ENCODE measurements around the gene DNAH11. TPM values are rescaled to one million over a fixed set of nuclear protein-coding genes. Genes with fewer than 3 reads are reported as not detected.
"Not testable (repeated sequence)": the region's sequence is repeated elsewhere in the genome, so short reads cannot be mapped to it uniquely, and the experiment has no call there.

The DNAH11 gene
- total RNA-seq, 1 donor from 2014 or later, result 0.02 TPM

- H3K36me3 Mint-ChIP-seq (ENCODE audit: low read depth), result no peaks in the 10 kb centered on the region
- no peaks in the 10 kb centered on the region for H3K4me1 Mint-ChIP-seq (ENCODE audit: low read depth)
- H3K27me3 Mint-ChIP-seq (ENCODE audit: low read depth), result no peaks in the 10 kb centered on the region
- TF ChIP-seq CTCF (IDR thresholded peaks at IDR 0.05), result no peak
- no peak overlapping the region for H3K27ac Mint-ChIP-seq (ENCODE audit: unreplicated experiment)
- H3K9me3 Mint-ChIP-seq (ENCODE audit: low read depth), result no peaks in the 10 kb centered on the region
- no peak overlapping the region for H3K4me3 Mint-ChIP-seq (ENCODE audit: unreplicated experiment)
- DNase-seq (ENCODE audit: low spot score), result no peak
Observed at GRCh38 chr7:21867226-21867625, 324.4 kb downstream of the DNAH11 start.

- Mint-ChIP-seq H3K4me3 (ENCODE audit: unreplicated experiment) (no peak overlapping the region), H3K27me3 (ENCODE audit: low read depth) (no peaks in the 10 kb centered on the region), H3K4me1 (ENCODE audit: low read depth) (no peaks in the 10 kb centered on the region), H3K27ac (ENCODE audit: unreplicated experiment) (no peak overlapping the region), H3K36me3 (ENCODE audit: low read depth) (no peaks in the 10 kb centered on the region), H3K9me3 (ENCODE audit: low read depth) (no peaks in the 10 kb centered on the region)
- no peak for DNase-seq (ENCODE audit: low spot score)
- TF ChIP-seq CTCF (IDR thresholded peaks at IDR 0.05), result no peak
Observed at GRCh38 chr7:21867816-21868575, 325.2 kb downstream of the DNAH11 start.

- Mint-ChIP-seq H3K9me3 (ENCODE audit: low read depth) (no peaks in the 10 kb centered on the region), H3K27ac (ENCODE audit: unreplicated experiment) (no peak overlapping the region), H3K36me3 (ENCODE audit: low read depth) (no peaks in the 10 kb centered on the region), H3K4me3 (ENCODE audit: unreplicated experiment) (no peak overlapping the region), H3K4me1 (ENCODE audit: low read depth) (no peaks in the 10 kb centered on the region), H3K27me3 (ENCODE audit: low read depth) (no peaks in the 10 kb centered on the region)
- TF ChIP-seq CTCF (IDR thresholded peaks at IDR 0.05), result no peak
- no peak for DNase-seq (ENCODE audit: low spot score)
Observed at GRCh38 chr7:21868576-21868850, 325.7 kb downstream of the DNAH11 start.

GRCh38 chr7:21869785-21870402, 327.1 kb downstream of the DNAH11 start:
- no peak for DNase-seq (ENCODE audit: low spot score)
- no peak overlapping the region for H3K4me3 Mint-ChIP-seq (ENCODE audit: unreplicated experiment)
- TF ChIP-seq CTCF (IDR thresholded peaks at IDR 0.05), result no peak
- no peaks in the 10 kb centered on the region for H3K36me3 Mint-ChIP-seq (ENCODE audit: low read depth)
- no peak overlapping the region for H3K27ac Mint-ChIP-seq (ENCODE audit: unreplicated experiment)
- H3K27me3 Mint-ChIP-seq (ENCODE audit: low read depth), result no peaks in the 10 kb centered on the region
- H3K4me1 Mint-ChIP-seq (ENCODE audit: low read depth), result no peaks in the 10 kb centered on the region
- no peaks in the 10 kb centered on the region for H3K9me3 Mint-ChIP-seq (ENCODE audit: low read depth)

- no peaks in the 10 kb centered on the region for H3K27me3 Mint-ChIP-seq (ENCODE audit: low read depth)
- H3K27ac Mint-ChIP-seq (ENCODE audit: unreplicated experiment), result no peak overlapping the region
- no peaks in the 10 kb centered on the region for H3K36me3 Mint-ChIP-seq (ENCODE audit: low read depth)
- no peak for DNase-seq (ENCODE audit: low spot score)
- no peak for TF ChIP-seq CTCF (IDR thresholded peaks at IDR 0.05)
- no peaks in the 10 kb centered on the region for H3K4me1 Mint-ChIP-seq (ENCODE audit: low read depth)
- no peaks in the 10 kb centered on the region for H3K9me3 Mint-ChIP-seq (ENCODE audit: low read depth)
- H3K4me3 Mint-ChIP-seq (ENCODE audit: unreplicated experiment), result no peak overlapping the region
Observed at GRCh38 chr7:21883069-21883468, 340.2 kb downstream of the DNAH11 start.

- H3K27ac Mint-ChIP-seq (ENCODE audit: unreplicated experiment); H3K9me3 Mint-ChIP-seq (ENCODE audit: low read depth); H3K4me1 Mint-ChIP-seq (ENCODE audit: low read depth); DNase-seq (ENCODE audit: low spot score); H3K36me3 Mint-ChIP-seq (ENCODE audit: low read depth); H3K27me3 Mint-ChIP-seq (ENCODE audit: low read depth); H3K4me3 Mint-ChIP-seq (ENCODE audit: unreplicated experiment): not testable (repeated sequence)
Observed at GRCh38 chr7:21883501-21883900, 340.7 kb downstream of the DNAH11 start.

Data from chondrocyte (in vitro differentiated cells).